GM23338 (cell line): Measurements from ENCODE around the gene B4GALNT4. TPM values are rescaled to one million over a fixed set of nuclear protein-coding genes. Genes with fewer than 3 reads are reported as not detected.

Source experiments
- ATAC-seq: fragments of 200-7000 bp; cut with Tn5 transposase; 3 replicates; pipeline ENCODE4 v1.9.1; 2020
- DNase-seq: peaks from one replicate; pipeline ENCODE4 v3.0.0-alpha.2; 2015; ENCODE audit warnings: low spot score
- H2AFZ ChIP-seq: fragments of 200-600 bp; sonication (generic); 2 replicates; pipeline ENCODE4 v1.8.0; 2016; ENCODE audit warnings: antibody characterized with exemption, mild to moderate bottlenecking, moderate library complexity
- H3F3A ChIP-seq: fragments of 200-600 bp; sonication (generic); replicated peaks from 2 replicates; pipeline ENCODE4 v1.8.0; 2017; ENCODE audit warnings: antibody characterized with exemption, mixed run types, low read depth
- H3K27ac ChIP-seq: fragments of 200-600 bp; sonication (generic); 2 replicates; pipeline ENCODE4 v1.6.1; 2016; ENCODE audit warnings: low read depth
- H3K27me3 ChIP-seq: fragments of 200-600 bp; sonication (generic); 2 replicates; pipeline ENCODE4 v1.8.0; 2016; ENCODE audit warnings: mild to moderate bottlenecking, mixed run types, moderate library complexity; ENCODE audit not compliant: insufficient read depth
- H3K36me3 ChIP-seq: fragments of 200-600 bp; sonication (generic); 2 replicates; pipeline ENCODE4 v1.8.0; 2016; ENCODE audit warnings: mild to moderate bottlenecking; ENCODE audit not compliant: insufficient read depth
- H3K4me1 ChIP-seq: fragments of 200-600 bp; sonication (generic); 2 replicates; pipeline ENCODE4 v1.8.0; 2016; ENCODE audit warnings: mild to moderate bottlenecking, moderate library complexity; ENCODE audit not compliant: insufficient read depth
- H3K4me2 ChIP-seq: fragments of 200-600 bp; sonication (generic); 2 replicates; pipeline ENCODE4 v1.7.1; 2017; ENCODE audit warnings: mixed run types
- H3K4me3 ChIP-seq: fragments of 200-600 bp; sonication (generic); 2 replicates; pipeline ENCODE4 v1.6.1; 2016; ENCODE audit warnings: mixed run types
- H3K79me2 ChIP-seq: fragments of 200-600 bp; sonication (generic); replicated peaks from 2 replicates; pipeline ENCODE4 v1.8.0; 2017; ENCODE audit warnings: mild to moderate bottlenecking; ENCODE audit not compliant: insufficient read depth
- H3K9me2 ChIP-seq: fragments of 200-600 bp; sonication (generic); 2 replicates; pipeline ENCODE4 v1.8.0; 2017; ENCODE audit not compliant: insufficient read depth
- H4K20me1 ChIP-seq: fragments of 200-600 bp; sonication (generic); replicated peaks from 2 replicates; pipeline ENCODE4 v1.8.0; 2017; ENCODE audit warnings: mild to moderate bottlenecking; ENCODE audit not compliant: insufficient read depth
- H3K27ac Mint-ChIP-seq: 2 replicates; pipeline ENCODE4 v1.8.0; 2020; ENCODE audit warnings: inconsistent platforms, mild to moderate bottlenecking, moderate library complexity, mixed read lengths
- H3K27me3 Mint-ChIP-seq: 3 replicates; pipeline ENCODE4 v1.8.0; 2022; ENCODE audit warnings: low read depth, mild to moderate bottlenecking, moderate library complexity, mixed read lengths, inconsistent platforms; ENCODE audit not compliant: insufficient read depth, poor library complexity
- H3K36me3 Mint-ChIP-seq: 3 replicates; pipeline ENCODE4 v1.8.0; 2021; ENCODE audit warnings: low read depth, mild to moderate bottlenecking, inconsistent platforms, moderate library complexity, mixed read lengths
- H3K4me1 Mint-ChIP-seq: 3 replicates; pipeline ENCODE4 v1.8.0; 2020; ENCODE audit warnings: mild to moderate bottlenecking, inconsistent platforms, mixed read lengths
- H3K4me3 Mint-ChIP-seq: 3 replicates; pipeline ENCODE4 v1.8.0; 2021; ENCODE audit warnings: moderate library complexity, mild to moderate bottlenecking, inconsistent platforms, mixed read lengths
- H3K9me3 Mint-ChIP-seq: 3 replicates; pipeline ENCODE4 v1.8.0; 2020; ENCODE audit warnings: moderate library complexity, mild to moderate bottlenecking, inconsistent platforms, mixed read lengths
- CREB1 ChIP-seq: fragments of 250-450 bp; sonication (Bioruptor Pico); IDR thresholded peaks from 2 replicates; pipeline ENCODE4 v1.5.0; 2020; ENCODE audit warnings: low read depth, mild to moderate bottlenecking, moderate library complexity
- ETS1 ChIP-seq: IDR thresholded peaks from 2 replicates; pipeline ENCODE4 v1.6.1; 2016; ENCODE audit warnings: antibody characterized with exemption
- EZH2 ChIP-seq: fragments of 200-600 bp; sonication (generic); IDR thresholded peaks from one replicate; pipeline ENCODE4 v1.8.0; 2017; ENCODE audit warnings: antibody characterized with exemption, mild to moderate bottlenecking, low read depth; ENCODE audit not compliant: unreplicated experiment
- EZH2phosphoT487 ChIP-seq: fragments of 200-600 bp; sonication (generic); IDR thresholded peaks from one replicate; pipeline ENCODE4 v1.8.1; 2018; ENCODE audit warnings: antibody characterized with exemption; ENCODE audit not compliant: unreplicated experiment
- JUNB ChIP-seq: IDR thresholded peaks from one replicate; pipeline ENCODE4 v1.6.1; 2016; ENCODE audit warnings: antibody characterized with exemption; ENCODE audit not compliant: unreplicated experiment
- NANOG ChIP-seq: IDR thresholded peaks from 2 replicates; pipeline ENCODE4 v1.6.1; 2016; ENCODE audit warnings: antibody characterized with exemption, borderline replicate concordance
- POLR2AphosphoS5 ChIP-seq: IDR thresholded peaks from 2 replicates; pipeline ENCODE4 v1.6.1; 2016; ENCODE audit warnings: antibody characterized with exemption, low read depth
- REST ChIP-seq: IDR thresholded peaks from one replicate; pipeline ENCODE4 v1.6.1; 2018; ENCODE audit warnings: antibody characterized with exemption; ENCODE audit not compliant: unreplicated experiment
- ZNF114 ChIP-seq: fragments of 250-450 bp; sonication (Bioruptor Pico); IDR thresholded peaks from 2 replicates; pipeline ENCODE4 v1.5.0; 2020; ENCODE audit warnings: mild to moderate bottlenecking, moderate library complexity
- polyA plus RNA-seq: library from polyadenylated mRNA; unstranded; fragments of >200 nt; fragmentation: Nextera tagmentation; extraction: Ambion mirVana; gene quantifications from 2 replicates; pipeline ENCODE4 v1.2.1, GENCODE V29; 2016
- total RNA-seq: library from RNA; depleted of rRNA; stranded (reverse); fragments of >200 nt; shearing (Covaris generic); gene quantifications from 2 replicates; pipeline ENCODE4 v1.2.3, GENCODE V29; 2014
- TF ChIP-seq, protein P1 (sequence below), 2 experiments: fragments of 200-600 bp in 1 of 2; sonication (generic) in 1 of 2; conservative IDR thresholded peaks; 2 replicates each; pipeline versions ENCODE4 v1.5.1 to v1.6.1; 2016 to 2017; ENCODE audit warnings: antibody characterized with exemption in 2 of 2, low read depth in 2 of 2, mild to moderate bottlenecking in 2 of 2, moderate library complexity in 1 of 2

The B4GALNT4 gene
- total and polyA plus RNA-seq, 2 experiments from 2014 or later = 49.9 to 92.6 TPM

GRCh38 chr11:405954-406795 lies 36.9 kb downstream of the B4GALNT4 start (continued):
- TF ChIP-seq REST = no peak
- no peak for TF ChIP-seq EZH2phosphoT487
- TF ChIP-seq ETS1 = no peak
- TF ChIP-seq CREB1 = no peak
- no peak for TF ChIP-seq NANOG
- TF ChIP-seq, protein P1, sequence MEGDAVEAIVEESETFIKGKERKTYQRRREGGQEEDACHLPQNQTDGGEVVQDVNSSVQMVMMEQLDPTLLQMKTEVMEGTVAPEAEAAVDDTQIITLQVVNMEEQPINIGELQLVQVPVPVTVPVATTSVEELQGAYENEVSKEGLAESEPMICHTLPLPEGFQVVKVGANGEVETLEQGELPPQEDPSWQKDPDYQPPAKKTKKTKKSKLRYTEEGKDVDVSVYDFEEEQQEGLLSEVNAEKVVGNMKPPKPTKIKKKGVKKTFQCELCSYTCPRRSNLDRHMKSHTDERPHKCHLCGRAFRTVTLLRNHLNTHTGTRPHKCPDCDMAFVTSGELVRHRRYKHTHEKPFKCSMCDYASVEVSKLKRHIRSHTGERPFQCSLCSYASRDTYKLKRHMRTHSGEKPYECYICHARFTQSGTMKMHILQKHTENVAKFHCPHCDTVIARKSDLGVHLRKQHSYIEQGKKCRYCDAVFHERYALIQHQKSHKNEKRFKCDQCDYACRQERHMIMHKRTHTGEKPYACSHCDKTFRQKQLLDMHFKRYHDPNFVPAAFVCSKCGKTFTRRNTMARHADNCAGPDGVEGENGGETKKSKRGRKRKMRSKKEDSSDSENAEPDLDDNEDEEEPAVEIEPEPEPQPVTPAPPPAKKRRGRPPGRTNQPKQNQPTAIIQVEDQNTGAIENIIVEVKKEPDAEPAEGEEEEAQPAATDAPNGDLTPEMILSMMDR (conservative IDR thresholded peaks at IDR 0.05; ENCODE audit: low read depth in 2 of 2) = no peak
- TF ChIP-seq EZH2 = no peak
- TF ChIP-seq JUNB = no peak
- TF ChIP-seq ZNF114 (CRISPR knock-in tag) = no peak

- Mint-ChIP-seq H3K4me1 (no peaks in the 10 kb centered on the region; the same call in 2 of the 3 replicates), H3K9me3 (peaks cover 10% of the 10 kb centered on the region; the same call in 2 of the 3 replicates), H3K4me3 (peak overlapping the region; percentile 27), H3K27me3 (peaks cover 8% of the 10 kb centered on the region), H3K36me3 (no peaks in the 10 kb centered on the region; the same call in 2 of the 3 replicates), H3K27ac (no peak overlapping the region)
- Histone ChIP-seq H3K4me3 (peak overlapping the region; percentile 59), H3K9me2 (no peaks in the 10 kb centered on the region), H2AFZ (no peak overlapping the region), H3K4me2 (peak overlapping the region; percentile 80), H4K20me1 (no peaks in the 10 kb centered on the region; the same call in 1 of the 2 replicates), H3K4me1 (no peaks in the 10 kb centered on the region), H3K79me2 (no peaks in the 10 kb centered on the region), H3K36me3 (no peaks in the 10 kb centered on the region), H3K27ac (no peak overlapping the region), H3F3A (no peaks in the 10 kb centered on the region), H3K27me3 (no peaks in the 10 kb centered on the region)
- peak; percentile 72 for ATAC-seq
- TF ChIP-seq, protein P1 (conservative IDR thresholded peaks at IDR 0.05; ENCODE audit: low read depth in 2 of 2) = peak in 1 of 2 experiments; percentile 56; a peak in 2 of 4 replicates
- TF ChIP-seq POLR2AphosphoS5 (peak; percentile 43), CREB1 (no peak)
- DNase-seq = peak; percentile 96
Measured at GRCh38 chr11:406796-407650, 37.7 kb downstream of the B4GALNT4 start.
